Suprapubic skin (tissue), 4 donors: ENCODE results near the gene NSUN7.

Source experiments
- CTCF ChIP-seq, 2 donors: fragments of 200-600 bp in 1 of 2; fragments of 450-650 bp in 1 of 2; sonication (generic) in 1 of 2; IDR thresholded peaks; one replicate each; pipeline ENCODE4 v1.5.1; 2016 to 2019; ENCODE audit warnings: antibody characterized with exemption in 2 of 2, mild to moderate bottlenecking in 1 of 2, moderate library complexity in 1 of 2
- EP300 ChIP-seq: sonication (generic); formaldehyde crosslinking; IDR thresholded peaks from one replicate; pipeline ENCODE4 v1.6.1; 2017; ENCODE audit warnings: antibody characterized with exemption
- POLR2A ChIP-seq, 2 donors: fragments of 450-650 bp; IDR thresholded peaks; one replicate each; pipeline ENCODE4 v1.6.1; 2017; ENCODE audit warnings: antibody characterized with exemption in 2 of 2, mild to moderate bottlenecking in 2 of 2, moderate library complexity in 2 of 2
- POLR2AphosphoS5 ChIP-seq, 3 donors: sonication (generic); formaldehyde crosslinking; IDR thresholded peaks; one replicate each; pipeline ENCODE4 v1.6.1; 2017; ENCODE audit warnings: antibody characterized with exemption in 3 of 3

GRCh38 chr4:40789031-40789430, 39.3 kb downstream of the NSUN7 start:
- TF ChIP-seq POLR2AphosphoS5 (IDR thresholded peaks at IDR 0.05) (no peak), POLR2A (IDR thresholded peaks at IDR 0.05) (no peak), CTCF (IDR thresholded peaks at IDR 0.05) (no peak), EP300 (no peak)
